Liver (tissue), 9 donors: Measurements from ENCODE around the gene AIG1. TPM values are rescaled to one million over a fixed set of nuclear protein-coding genes. Genes with fewer than 3 reads are reported as not detected.

ENCODE experiments used
- DNase-seq: peaks from one replicate; pipeline ENCODE4 v3.0.0-alpha.2; 2017; ENCODE audit warnings: low spot score
- H3K27ac ChIP-seq, 2 donors: one replicate each; pipeline ENCODE4 v1.7.0; 2013; ENCODE audit warnings: inconsistent platforms in 2 of 2, low read length in 2 of 2, control low read depth in 1 of 2, low read depth in 1 of 2, mild to moderate bottlenecking in 1 of 2
- H3K27me3 ChIP-seq, 4 donors: one replicate each; pipeline versions ENCODE4 v1.6.1 to v1.7.0; 2013; ENCODE audit warnings: low read length in 3 of 4, inconsistent platforms in 1 of 4, mild to moderate bottlenecking in 1 of 4, moderate library complexity in 1 of 4; ENCODE audit not compliant: control insufficient read depth in 4 of 4, insufficient read depth in 4 of 4
- H3K36me3 ChIP-seq, 4 donors: one replicate each; pipeline versions ENCODE4 v1.6.1 to v1.7.0; 2013; ENCODE audit warnings: low read length in 3 of 4, mild to moderate bottlenecking in 3 of 4, low read depth in 1 of 4, moderate library complexity in 1 of 4; ENCODE audit not compliant: control insufficient read depth in 4 of 4, insufficient read depth in 3 of 4
- H3K4me1 ChIP-seq, 4 donors: one replicate each; pipeline versions ENCODE4 v1.6.1 to v1.7.0; 2013; ENCODE audit warnings: low read length in 3 of 4, mild to moderate bottlenecking in 3 of 4, moderate library complexity in 1 of 4; ENCODE audit not compliant: control insufficient read depth in 4 of 4, insufficient read depth in 4 of 4
- H3K4me3 ChIP-seq, 3 donors: one replicate each; pipeline versions ENCODE4 v1.6.1 to v1.7.0; 2013; ENCODE audit warnings: low read length in 3 of 3, control low read depth in 1 of 3, low read depth in 1 of 3, mild to moderate bottlenecking in 1 of 3
- H3K9ac ChIP-seq, 2 donors: one replicate each; pipeline ENCODE4 v1.7.0; 2013; ENCODE audit warnings: low read length in 2 of 2, mild to moderate bottlenecking in 2 of 2, moderate library complexity in 2 of 2, control low read depth in 1 of 2, low read depth in 1 of 2
- H3K9me3 ChIP-seq, 4 donors: one replicate each; pipeline versions ENCODE4 v1.6.1 to v1.7.0; 2013; ENCODE audit warnings: low read length in 3 of 4; ENCODE audit not compliant: control insufficient read depth in 4 of 4
- EGR1 ChIP-seq, 2 donors: IDR thresholded peaks; 2 replicates each; pipeline ENCODE4 v1.6.1; 2016 to 2018; ENCODE audit warnings: antibody characterized with exemption in 2 of 2, low read depth in 2 of 2
- FOXA1 ChIP-seq: IDR thresholded peaks from 2 replicates; pipeline ENCODE4 v1.6.1; 2016; ENCODE audit warnings: antibody characterized with exemption
- HNF4A ChIP-seq, 2 donors: conservative IDR thresholded peaks; 2 replicates each; pipeline ENCODE4 v1.6.1; 2016; ENCODE audit warnings: antibody characterized with exemption in 2 of 2, mild to moderate bottlenecking in 2 of 2
- HNF4G ChIP-seq: IDR thresholded peaks from 2 replicates; pipeline ENCODE4 v1.6.1; 2016; ENCODE audit warnings: antibody characterized with exemption
- JUND ChIP-seq, 2 donors: IDR thresholded peaks; 2 replicates each; pipeline ENCODE4 v1.6.1; 2016; ENCODE audit warnings: antibody characterized with exemption in 2 of 2
- NR2F2 ChIP-seq: IDR thresholded peaks from 2 replicates; pipeline ENCODE4 v1.6.1; 2016; ENCODE audit warnings: antibody characterized with exemption
- RAD21 ChIP-seq, 2 donors: IDR thresholded peaks; 2 replicates each; pipeline ENCODE4 v1.6.1; 2016; ENCODE audit warnings: antibody characterized with exemption in 2 of 2, mild to moderate bottlenecking in 2 of 2
- RXRA ChIP-seq, 2 donors: IDR thresholded peaks; 2 replicates each; pipeline ENCODE4 v1.6.1; 2017 to 2018; ENCODE audit warnings: antibody characterized with exemption in 2 of 2, mild to moderate bottlenecking in 1 of 2
- TAF1 ChIP-seq: conservative IDR thresholded peaks from 2 replicates; pipeline ENCODE4 v1.6.1; 2016; ENCODE audit warnings: antibody characterized with exemption, mild to moderate bottlenecking
- YY1 ChIP-seq: IDR thresholded peaks from 2 replicates; pipeline ENCODE4 v1.6.1; 2016; ENCODE audit warnings: antibody characterized with exemption, mild to moderate bottlenecking
- WGBS: extraction: QIAGEN DNeasy Blood & Tissue Kit; methylation state at CpG from one replicate; pipeline ENCODE4 v1.1.7; 2013; 5-methylcytosine and 5-hydroxymethylcytosine counted together
- polyA plus RNA-seq, 2 donors: library from polyadenylated mRNA; stranded (reverse) in 1 of 2; unstranded in 1 of 2; fragments of 200-250 nt in 1 of 2; fragments of >200 nt in 1 of 2; fragmentation: Nextera tagmentation in 1 of 2; extraction: Ambion mirVana in 1 of 2; gene quantifications; one replicate each; pipeline versions ENCODE4 v1.2.1 to v1.2.3, GENCODE V29; 2013 to 2015
- total RNA-seq, 2 donors: library from RNA; depleted of rRNA; stranded (reverse); fragments of >200 nt; gene quantifications; one replicate each; pipeline ENCODE4 v1.2.3, GENCODE V29; 2014
- TF ChIP-seq, protein P1 (sequence below): IDR thresholded peaks from 2 replicates; pipeline ENCODE4 v1.6.1; 2016; ENCODE audit warnings: antibody characterized with exemption
- TF ChIP-seq, protein P2 (sequence below): fragments of 150-350 bp; IDR thresholded peaks from 2 replicates; pipeline ENCODE4 v1.5.1; 2017; ENCODE audit warnings: improper control_type of control experiment, low read depth, low read length; ENCODE audit not compliant: missing input control
- TF ChIP-seq, protein P3 (sequence below): IDR thresholded peaks from 2 replicates; pipeline ENCODE4 v1.6.1; 2016; ENCODE audit warnings: antibody characterized with exemption
- donor health status: healthy.
- donor health status: healthy.
- donor health status: healthy.
- donor health status: healthy.
- donor health status: healthy.

Gene AIG1
- total and polyA plus RNA-seq, 4 donors = 74.8 to 169 (median 121) TPM

DNA sequence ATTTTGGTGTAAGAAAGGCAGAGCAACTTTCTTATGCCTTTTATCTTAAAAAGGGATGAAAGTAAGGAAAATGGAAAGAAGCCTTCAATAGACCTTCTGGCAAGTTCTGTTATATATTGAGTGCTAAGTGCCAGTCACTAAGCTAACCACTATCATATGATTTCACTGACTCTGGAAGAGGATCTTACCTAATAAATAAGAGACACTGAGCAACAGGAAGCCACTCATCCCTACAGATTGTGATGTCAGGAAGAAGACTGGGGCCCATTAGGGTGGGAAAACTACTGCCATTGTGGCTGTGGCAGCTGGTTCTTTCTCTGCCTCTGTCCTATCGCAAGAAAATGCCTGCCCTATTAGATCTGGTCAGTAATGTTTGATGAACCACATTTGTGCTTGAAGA, 89.6 kb downstream of the AIG1 start:
- DNase-seq = no peak
- TF ChIP-seq, protein P1, sequence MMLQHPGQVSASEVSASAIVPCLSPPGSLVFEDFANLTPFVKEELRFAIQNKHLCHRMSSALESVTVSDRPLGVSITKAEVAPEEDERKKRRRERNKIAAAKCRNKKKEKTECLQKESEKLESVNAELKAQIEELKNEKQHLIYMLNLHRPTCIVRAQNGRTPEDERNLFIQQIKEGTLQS = no peak
- no peak for TF ChIP-seq RAD21 (IDR thresholded peaks at IDR 0.05)
- TF ChIP-seq RXRA (IDR thresholded peaks at IDR 0.05) = no peak
- TF ChIP-seq, protein P2, sequence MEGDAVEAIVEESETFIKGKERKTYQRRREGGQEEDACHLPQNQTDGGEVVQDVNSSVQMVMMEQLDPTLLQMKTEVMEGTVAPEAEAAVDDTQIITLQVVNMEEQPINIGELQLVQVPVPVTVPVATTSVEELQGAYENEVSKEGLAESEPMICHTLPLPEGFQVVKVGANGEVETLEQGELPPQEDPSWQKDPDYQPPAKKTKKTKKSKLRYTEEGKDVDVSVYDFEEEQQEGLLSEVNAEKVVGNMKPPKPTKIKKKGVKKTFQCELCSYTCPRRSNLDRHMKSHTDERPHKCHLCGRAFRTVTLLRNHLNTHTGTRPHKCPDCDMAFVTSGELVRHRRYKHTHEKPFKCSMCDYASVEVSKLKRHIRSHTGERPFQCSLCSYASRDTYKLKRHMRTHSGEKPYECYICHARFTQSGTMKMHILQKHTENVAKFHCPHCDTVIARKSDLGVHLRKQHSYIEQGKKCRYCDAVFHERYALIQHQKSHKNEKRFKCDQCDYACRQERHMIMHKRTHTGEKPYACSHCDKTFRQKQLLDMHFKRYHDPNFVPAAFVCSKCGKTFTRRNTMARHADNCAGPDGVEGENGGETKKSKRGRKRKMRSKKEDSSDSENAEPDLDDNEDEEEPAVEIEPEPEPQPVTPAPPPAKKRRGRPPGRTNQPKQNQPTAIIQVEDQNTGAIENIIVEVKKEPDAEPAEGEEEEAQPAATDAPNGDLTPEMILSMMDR = no peak
- TF ChIP-seq, protein P3, sequence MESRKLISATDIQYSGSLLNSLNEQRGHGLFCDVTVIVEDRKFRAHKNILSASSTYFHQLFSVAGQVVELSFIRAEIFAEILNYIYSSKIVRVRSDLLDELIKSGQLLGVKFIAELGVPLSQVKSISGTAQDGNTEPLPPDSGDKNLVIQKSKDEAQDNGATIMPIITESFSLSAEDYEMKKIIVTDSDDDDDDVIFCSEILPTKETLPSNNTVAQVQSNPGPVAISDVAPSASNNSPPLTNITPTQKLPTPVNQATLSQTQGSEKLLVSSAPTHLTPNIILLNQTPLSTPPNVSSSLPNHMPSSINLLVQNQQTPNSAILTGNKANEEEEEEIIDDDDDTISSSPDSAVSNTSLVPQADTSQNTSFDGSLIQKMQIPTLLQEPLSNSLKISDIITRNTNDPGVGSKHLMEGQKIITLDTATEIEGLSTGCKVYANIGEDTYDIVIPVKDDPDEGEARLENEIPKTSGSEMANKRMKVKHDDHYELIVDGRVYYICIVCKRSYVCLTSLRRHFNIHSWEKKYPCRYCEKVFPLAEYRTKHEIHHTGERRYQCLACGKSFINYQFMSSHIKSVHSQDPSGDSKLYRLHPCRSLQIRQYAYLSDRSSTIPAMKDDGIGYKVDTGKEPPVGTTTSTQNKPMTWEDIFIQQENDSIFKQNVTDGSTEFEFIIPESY = no peak
- TF ChIP-seq HNF4A (conservative IDR thresholded peaks at IDR 0.05) = no peak
- TF ChIP-seq YY1 = no peak
- no peak overlapping the region for H3K4me3 ChIP-seq
- no peaks in the 10 kb centered on the region for H3K4me1 ChIP-seq
- H3K27ac ChIP-seq = no peak overlapping the region
- H3K9me3 ChIP-seq = no peaks in the 10 kb centered on the region
- peaks cover 0 to 7% (median 5%) of the 10 kb centered on the region in 4 donors for H3K36me3 ChIP-seq
- H3K9ac ChIP-seq = no peak overlapping the region
- no peaks in the 10 kb centered on the region for H3K27me3 ChIP-seq
- 98% methylated on average over 1 of the region's 1 CpG for WGBS

DNA sequence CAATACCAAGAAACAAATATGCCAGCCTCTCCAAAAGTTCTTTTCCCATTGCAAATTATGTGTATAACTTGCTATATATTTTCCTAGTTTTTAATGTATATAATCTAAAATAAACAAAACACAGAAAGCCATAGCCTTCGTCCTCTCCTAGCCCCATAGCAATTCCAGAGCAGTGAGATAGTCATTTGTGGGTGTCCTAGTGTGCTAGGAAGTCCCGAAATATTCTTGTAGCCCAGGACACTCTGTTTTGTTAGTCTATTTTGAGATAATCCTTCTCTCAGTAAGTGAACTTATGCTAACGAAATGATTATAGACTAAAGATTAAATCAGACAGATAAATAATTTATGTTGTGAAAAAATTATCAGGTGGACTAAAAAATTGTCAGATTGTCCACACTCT, 90.7 kb downstream of the AIG1 start:
- Histone ChIP-seq H3K27ac (no peak overlapping the region), H3K4me1 (no peaks in the 10 kb centered on the region), H3K9me3 (no peaks in the 10 kb centered on the region), H3K4me3 (no peak overlapping the region), H3K27me3 (no peaks in the 10 kb centered on the region), H3K36me3 (peaks cover 0 to 7% (median 5%) of the 10 kb centered on the region in 4 donors), H3K9ac (no peak overlapping the region)
- 96% methylated on average over 3 of the region's 3 CpGs for WGBS
- no peak for DNase-seq
- TF ChIP-seq TAF1 = no peak
- TF ChIP-seq EGR1 (IDR thresholded peaks at IDR 0.05; ENCODE audit: low read depth in 2 of 2) = no peak
- TF ChIP-seq YY1 = no peak
- no peak for TF ChIP-seq FOXA1
- TF ChIP-seq, protein P3 = no peak
- TF ChIP-seq, protein P1 = no peak
- no peak for TF ChIP-seq RAD21 (IDR thresholded peaks at IDR 0.05)
- no peak for TF ChIP-seq JUND (IDR thresholded peaks at IDR 0.05)
- no peak for TF ChIP-seq HNF4G
- no peak for TF ChIP-seq NR2F2
- TF ChIP-seq, protein P2 = no peak
